ENCODE data around the gene GAGE12J.
"Not testable (repeated sequence)": the region's sequence is repeated elsewhere in the genome, so short reads cannot be mapped to it uniquely, and the experiment has no call there.

DNA sequence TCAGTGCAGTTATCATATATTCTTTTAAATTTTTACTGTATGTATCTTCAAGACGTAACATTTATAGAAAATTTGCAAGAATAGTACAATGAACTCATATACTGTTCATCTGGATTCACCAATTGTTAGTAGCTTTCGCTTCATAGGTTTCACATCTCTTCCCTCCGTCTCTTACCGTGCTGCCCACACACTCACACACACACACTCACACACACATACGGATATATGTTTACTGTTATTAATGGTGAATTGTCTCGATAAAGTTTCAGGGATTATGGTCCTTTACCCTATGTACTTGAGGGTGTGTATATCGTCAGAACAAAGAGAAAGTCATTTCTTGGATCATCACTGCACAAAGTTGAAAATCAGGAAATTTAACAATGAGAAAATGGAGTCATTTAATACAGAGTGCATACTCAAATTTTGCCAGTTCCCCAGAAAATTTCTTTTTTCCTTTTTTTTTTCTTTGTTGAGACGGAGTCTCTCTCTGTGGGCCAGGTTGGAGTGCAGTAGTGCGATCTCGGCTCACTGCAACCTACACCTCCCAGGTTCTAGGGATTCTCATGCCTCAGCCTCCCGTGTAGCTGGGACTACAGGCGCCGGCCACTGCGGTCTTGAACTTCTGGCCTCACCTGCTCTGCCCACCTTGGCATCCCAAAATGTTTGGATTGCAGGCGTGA lies 22.8 kb downstream of the GAGE12J start:
- TF ChIP-seq, protein P1, sequence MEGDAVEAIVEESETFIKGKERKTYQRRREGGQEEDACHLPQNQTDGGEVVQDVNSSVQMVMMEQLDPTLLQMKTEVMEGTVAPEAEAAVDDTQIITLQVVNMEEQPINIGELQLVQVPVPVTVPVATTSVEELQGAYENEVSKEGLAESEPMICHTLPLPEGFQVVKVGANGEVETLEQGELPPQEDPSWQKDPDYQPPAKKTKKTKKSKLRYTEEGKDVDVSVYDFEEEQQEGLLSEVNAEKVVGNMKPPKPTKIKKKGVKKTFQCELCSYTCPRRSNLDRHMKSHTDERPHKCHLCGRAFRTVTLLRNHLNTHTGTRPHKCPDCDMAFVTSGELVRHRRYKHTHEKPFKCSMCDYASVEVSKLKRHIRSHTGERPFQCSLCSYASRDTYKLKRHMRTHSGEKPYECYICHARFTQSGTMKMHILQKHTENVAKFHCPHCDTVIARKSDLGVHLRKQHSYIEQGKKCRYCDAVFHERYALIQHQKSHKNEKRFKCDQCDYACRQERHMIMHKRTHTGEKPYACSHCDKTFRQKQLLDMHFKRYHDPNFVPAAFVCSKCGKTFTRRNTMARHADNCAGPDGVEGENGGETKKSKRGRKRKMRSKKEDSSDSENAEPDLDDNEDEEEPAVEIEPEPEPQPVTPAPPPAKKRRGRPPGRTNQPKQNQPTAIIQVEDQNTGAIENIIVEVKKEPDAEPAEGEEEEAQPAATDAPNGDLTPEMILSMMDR (IDR thresholded peaks at IDR 0.05), result not testable (repeated sequence)
- TF ChIP-seq POLR2A (IDR thresholded peaks at IDR 0.05), result not testable (repeated sequence)

Data from Peyer's patch (tissue), 4 donors.